Thyroid gland (tissue), 4 donors: Measurements from ENCODE around the gene TTC8. TPM values are rescaled to one million over a fixed set of nuclear protein-coding genes. Genes with fewer than 3 reads are reported as not detected.
A peak's percentile ranks its signal among the peaks of the same experiment; 100 is the strongest.

ENCODE experiments used
- DNase-seq, 2 donors: peaks; one replicate each; pipeline ENCODE4 v3.0.0-alpha.2; 2019
- H3K27ac ChIP-seq, 3 donors: fragments of 200-600 bp; sonication (generic); 1 replicate in 2 of 3; 2 replicates in 1 of 3; pipeline ENCODE4 v1.5.1; 2016 to 2019; ENCODE audit warnings: mild to moderate bottlenecking in 1 of 3, moderate library complexity in 1 of 3
- H3K27me3 ChIP-seq: fragments of 200-600 bp; sonication (generic); one replicate; pipeline ENCODE4 v1.5.1; 2019
- H3K36me3 ChIP-seq, 2 donors: fragments of 200-600 bp; sonication (generic); one replicate each; pipeline ENCODE4 v1.5.1; 2016 to 2019
- H3K4me1 ChIP-seq, 2 donors: fragments of 200-600 bp; sonication (generic); one replicate each; pipeline ENCODE4 v1.5.1; 2017 to 2019
- H3K4me3 ChIP-seq, 3 donors: fragments of 200-600 bp; sonication (generic); replicated peaks in 1 of 3; 1 replicate in 2 of 3; 2 replicates in 1 of 3; pipeline ENCODE4 v1.5.1; 2016; ENCODE audit warnings: mild to moderate bottlenecking in 1 of 3
- H3K9me3 ChIP-seq: fragments of 200-600 bp; sonication (generic); one replicate; pipeline ENCODE4 v1.5.1; 2017
- POLR2A ChIP-seq, 2 donors: fragments of 450-650 bp; IDR thresholded peaks; one replicate each; pipeline ENCODE4 v1.6.1; 2017; ENCODE audit warnings: antibody characterized with exemption in 2 of 2, mild to moderate bottlenecking in 2 of 2, moderate library complexity in 1 of 2
- WGBS, 2 donors: methylation state at CpG; one replicate each; pipeline ENCODE4 v1.1.5; 2017; 5-methylcytosine and 5-hydroxymethylcytosine counted together
- intact Hi-C: fragments of 100-400 bp; cut with DNase I; formaldehyde crosslinking; loops from one replicate; pipeline ENCODE4 v1.15.1; 2023
- total RNA-seq, 4 donors: library from RNA; depleted of rRNA; stranded (reverse); fragments of >200 nt; gene quantifications; one replicate each; pipeline ENCODE4 v1.2.3, GENCODE V29; 2016
- TF ChIP-seq, protein P1 (sequence below), 6 experiments: fragments of 200-600 bp in 3 of 6; fragments of 450-650 bp in 3 of 6; sonication (generic) in 3 of 6; IDR thresholded peaks; one replicate each; pipeline ENCODE4 v1.5.1; 2016 to 2019; ENCODE audit warnings: antibody characterized with exemption in 6 of 6, mild to moderate bottlenecking in 2 of 6, inconsistent platforms in 1 of 6, moderate library complexity in 1 of 6

The TTC8 gene
- total RNA-seq, 4 donors from 2014 or later, result 51.4 to 118 (median 68.0) TPM

DNA sequence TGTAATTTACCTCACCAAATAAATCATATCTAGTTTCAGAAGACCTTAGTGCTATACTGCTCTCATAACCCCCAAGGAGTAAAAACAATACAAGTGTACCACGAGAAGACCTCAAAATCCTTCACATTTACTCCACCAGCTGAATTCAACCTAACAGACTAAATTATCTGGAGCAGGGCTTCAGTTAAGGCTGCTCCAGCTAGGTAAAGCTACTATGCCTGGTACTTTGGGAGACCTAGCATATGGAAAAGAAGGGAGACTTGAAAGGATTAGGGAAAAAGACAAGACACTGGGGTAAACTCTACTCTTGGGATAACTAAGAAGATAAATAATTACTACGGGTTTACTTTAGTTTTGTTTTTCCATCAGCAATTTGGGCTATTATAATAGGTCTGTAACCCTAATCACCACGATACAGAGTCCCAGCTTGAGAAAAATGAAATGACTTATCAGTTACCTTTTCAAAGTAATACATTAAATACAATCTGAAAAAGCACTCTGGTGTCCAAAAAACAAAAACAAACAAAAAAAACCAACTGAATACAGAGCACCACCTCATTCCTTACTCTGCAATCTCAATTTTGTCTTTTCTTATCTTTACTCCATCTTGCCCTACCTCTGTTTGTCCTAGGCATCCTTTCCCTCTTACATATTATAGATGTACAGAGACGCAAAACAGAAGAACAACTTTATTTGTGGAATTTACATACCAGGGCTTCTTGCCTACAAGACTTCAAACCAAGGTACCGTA, 33.8 kb upstream of the TTC8 start:
- intact Hi-C loops, result no loop called here
- Histone ChIP-seq H3K4me3 (no peak overlapping the region), H3K27ac (no peak overlapping the region), H3K36me3 (no peaks in the 10 kb centered on the region), H3K9me3 (no peaks in the 10 kb centered on the region), H3K4me1 (peaks cover 0 to 6% of the 10 kb centered on the region in 2 donors), H3K27me3 (no peaks in the 10 kb centered on the region)
- 89 to 91% methylated on average over 5 of the region's 5 CpGs for WGBS, 2 donors
- DNase-seq, result no peak
- TF ChIP-seq, protein P1, sequence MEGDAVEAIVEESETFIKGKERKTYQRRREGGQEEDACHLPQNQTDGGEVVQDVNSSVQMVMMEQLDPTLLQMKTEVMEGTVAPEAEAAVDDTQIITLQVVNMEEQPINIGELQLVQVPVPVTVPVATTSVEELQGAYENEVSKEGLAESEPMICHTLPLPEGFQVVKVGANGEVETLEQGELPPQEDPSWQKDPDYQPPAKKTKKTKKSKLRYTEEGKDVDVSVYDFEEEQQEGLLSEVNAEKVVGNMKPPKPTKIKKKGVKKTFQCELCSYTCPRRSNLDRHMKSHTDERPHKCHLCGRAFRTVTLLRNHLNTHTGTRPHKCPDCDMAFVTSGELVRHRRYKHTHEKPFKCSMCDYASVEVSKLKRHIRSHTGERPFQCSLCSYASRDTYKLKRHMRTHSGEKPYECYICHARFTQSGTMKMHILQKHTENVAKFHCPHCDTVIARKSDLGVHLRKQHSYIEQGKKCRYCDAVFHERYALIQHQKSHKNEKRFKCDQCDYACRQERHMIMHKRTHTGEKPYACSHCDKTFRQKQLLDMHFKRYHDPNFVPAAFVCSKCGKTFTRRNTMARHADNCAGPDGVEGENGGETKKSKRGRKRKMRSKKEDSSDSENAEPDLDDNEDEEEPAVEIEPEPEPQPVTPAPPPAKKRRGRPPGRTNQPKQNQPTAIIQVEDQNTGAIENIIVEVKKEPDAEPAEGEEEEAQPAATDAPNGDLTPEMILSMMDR (IDR thresholded peaks at IDR 0.05), result no peak
- TF ChIP-seq POLR2A (IDR thresholded peaks at IDR 0.05), result no peak

- Histone ChIP-seq H3K27me3 (no peaks in the 10 kb centered on the region), H3K4me1 (peaks cover 0 to 6% of the 10 kb centered on the region in 2 donors), H3K9me3 (no peaks in the 10 kb centered on the region), H3K27ac (no peak overlapping the region), H3K4me3 (no peak overlapping the region), H3K36me3 (no peaks in the 10 kb centered on the region)
- TF ChIP-seq POLR2A (IDR thresholded peaks at IDR 0.05), result no peak
- TF ChIP-seq, protein P1 (IDR thresholded peaks at IDR 0.05), result no peak
- 61 to 65% methylated on average over 3 of the region's 3 CpGs for WGBS, 2 donors
- no peak for DNase-seq
- intact Hi-C loops, result no loop called here
Observed at GRCh38 chr14:88791252-88791621, 33.2 kb upstream of the TTC8 start.

DNA sequence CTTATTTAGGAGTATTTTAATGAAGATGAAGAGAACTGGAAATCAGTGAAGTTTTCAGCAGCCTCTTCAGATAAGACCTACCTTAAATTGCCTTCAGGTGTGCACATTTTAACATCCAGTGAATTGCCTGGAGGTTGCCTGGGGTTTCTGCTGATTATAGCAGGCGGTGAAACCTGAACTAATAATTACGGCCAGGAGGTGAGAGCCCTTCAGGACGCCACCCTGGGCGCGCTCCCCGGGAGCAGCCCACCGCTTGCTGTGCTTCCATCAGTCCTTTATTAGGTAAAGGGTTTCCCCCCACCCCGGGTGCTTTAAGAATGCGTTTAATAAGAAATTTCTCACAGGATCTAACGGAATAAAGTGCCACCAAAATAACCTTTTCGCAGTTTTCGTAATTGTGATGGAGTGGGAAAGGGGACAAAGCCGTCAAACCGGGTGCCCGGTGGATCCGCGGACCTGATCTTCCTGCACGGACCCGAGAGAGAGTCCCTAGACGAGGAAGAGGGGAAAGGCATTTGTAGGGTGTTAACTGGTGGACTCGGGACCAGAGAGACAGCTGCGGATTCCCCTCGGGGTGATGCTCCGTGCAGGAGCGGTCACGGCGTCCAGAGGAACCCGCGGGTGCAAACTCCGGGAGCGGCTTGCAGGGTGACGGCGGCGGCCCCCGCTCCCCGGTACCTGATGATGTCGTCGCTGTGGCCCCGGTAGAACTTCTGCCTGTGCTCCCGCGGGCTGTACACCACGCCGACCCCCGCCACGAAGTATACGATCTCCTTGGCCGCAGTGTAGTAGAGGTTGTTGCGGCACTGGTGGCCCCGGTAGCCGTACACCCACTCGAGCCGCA, 32.6 kb upstream of the TTC8 start:
- Histone ChIP-seq H3K9me3 (no peaks in the 10 kb centered on the region), H3K27ac (peak overlapping the region in 2 of 3 donors; percentile 70 to 79), H3K4me1 (peaks cover 0 to 6% of the 10 kb centered on the region in 2 donors), H3K4me3 (peak overlapping the region; percentile 59 to 74 (median 70)), H3K36me3 (no peaks in the 10 kb centered on the region), H3K27me3 (no peaks in the 10 kb centered on the region)
- intact Hi-C loops, result no loop called here
- peak; percentile 26 to 34 for DNase-seq
- TF ChIP-seq, protein P1 (IDR thresholded peaks at IDR 0.05), result peak in 1 of 6 experiments; percentile 10
- no peak for TF ChIP-seq POLR2A (IDR thresholded peaks at IDR 0.05)
- WGBS, 2 donors, result 1 to 4% methylated on average over 26 to 39 of the region's 52 CpGs

DNA sequence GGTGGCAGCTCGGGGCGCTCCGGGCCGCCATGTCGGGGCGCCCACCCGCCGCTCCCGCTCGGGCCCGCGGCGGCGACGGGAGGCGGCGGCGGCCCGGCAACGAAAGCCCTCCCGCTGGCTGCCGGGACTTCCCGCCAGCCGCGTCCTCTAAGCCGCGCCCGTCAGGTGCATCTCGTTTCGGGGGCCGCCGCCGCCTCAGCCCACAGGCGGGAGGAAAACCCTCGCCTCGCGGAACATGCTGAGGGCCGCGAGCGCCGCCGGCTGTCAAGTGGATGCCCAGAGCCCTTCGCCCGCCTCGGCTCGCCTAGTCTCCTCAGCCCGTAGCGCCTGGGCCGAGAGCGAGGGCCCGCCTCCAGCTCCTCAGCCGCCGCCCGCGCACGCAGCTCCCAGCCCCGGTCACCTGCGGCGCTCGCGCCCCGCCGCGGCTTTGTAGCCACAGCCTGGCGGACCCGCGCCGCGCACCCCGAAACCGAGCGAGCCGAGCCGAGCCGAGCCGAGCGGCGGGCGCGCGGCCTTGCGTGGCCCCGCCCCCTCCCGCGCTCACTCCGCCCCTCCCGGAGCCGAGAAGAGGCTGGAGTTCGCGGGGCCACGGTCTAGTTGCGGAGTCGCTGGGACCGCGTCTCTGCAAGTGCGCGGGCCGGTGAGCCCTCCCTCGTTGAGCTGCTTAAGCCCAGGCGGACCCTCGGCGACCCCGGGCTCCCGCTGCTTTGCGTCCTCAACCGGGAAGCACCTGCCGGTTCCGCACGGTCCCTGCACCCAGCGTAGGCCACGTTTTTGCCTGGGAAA, 31.8 kb upstream of the TTC8 start, which contains the start of gene EML5:
Gene EML5 (minus strand): TSS at position 481 of the 786 bp plus-strand sequence. CDS start 450 bp downstream, at position 31.
- Histone ChIP-seq H3K27ac (peak within 1 kb of the TSS; percentile 39 to 79 (median 70)), H3K9me3 (no peaks in the 10 kb centered on the region), H3K36me3 (no peaks in the 10 kb centered on the region), H3K4me1 (peaks cover 0 to 6% of the 10 kb centered on the region in 2 donors), H3K4me3 (peak within 1 kb of the TSS; percentile 59 to 74 (median 70)), H3K27me3 (no peaks in the 10 kb centered on the region)
- peak in 1 of 2 donors; percentile 83 for TF ChIP-seq POLR2A (IDR thresholded peaks at IDR 0.05)
- TF ChIP-seq, protein P1 (IDR thresholded peaks at IDR 0.05), result peak in 5 of 6 experiments; percentile 9 to 57 (median 42)
- intact Hi-C loops, result no loop called here
- WGBS, 2 donors, result 0 to 1% methylated on average over 17 to 29 of the region's 111 CpGs
- DNase-seq, result peak; percentile 93
